ENCODE results near the gene MED26.
"Not testable (repeated sequence)": the region's sequence is repeated elsewhere in the genome, so short reads cannot be mapped to it uniquely, and the experiment has no call there.

Gene MED26

GRCh38 chr19:16562608-16563025 lies 65.4 kb downstream of the MED26 start:
- no peak for DNase-seq (ENCODE audit: extremely low read depth, low read depth)
- no peak for TF ChIP-seq CTCF (IDR thresholded peaks at IDR 0.05; ENCODE audit: low read depth, low read length, missing control alignments)
- H3K4me3 ChIP-seq (replicated peaks; ENCODE audit: low read depth, low read length): no peak overlapping the region

- no peak for TF ChIP-seq CTCF (IDR thresholded peaks at IDR 0.05; ENCODE audit: low read depth, low read length, missing control alignments)
Observed at GRCh38 chr19:16561382-16561781, 66.6 kb downstream of the MED26 start.

GRCh38 chr19:16559780-16560276 lies 68.2 kb downstream of the MED26 start:
- no peak for DNase-seq (ENCODE audit: extremely low read depth, low read depth)
- H3K4me3 ChIP-seq (replicated peaks; ENCODE audit: low read depth, low read length): no peak overlapping the region
- no peak for TF ChIP-seq CTCF (IDR thresholded peaks at IDR 0.05; ENCODE audit: low read depth, low read length, missing control alignments)

More at GRCh38 chr19:16561382-16561781, 66.6 kb downstream of the MED26 start:
- no peak for DNase-seq (ENCODE audit: extremely low read depth, low read depth)
- H3K4me3 ChIP-seq (replicated peaks; ENCODE audit: low read depth, low read length): no peak overlapping the region

- TF ChIP-seq CTCF (IDR thresholded peaks at IDR 0.05; ENCODE audit: low read depth, low read length, missing control alignments): no peak
- DNase-seq (ENCODE audit: extremely low read depth, low read depth): no peak
- H3K4me3 ChIP-seq (replicated peaks; ENCODE audit: low read depth, low read length): no peak overlapping the region
Observed at GRCh38 chr19:16554776-16555175, 73.2 kb downstream of the MED26 start.

- H3K4me3 ChIP-seq (replicated peaks; ENCODE audit: low read depth, low read length): not testable (repeated sequence)
Observed at GRCh38 chr19:16551902-16552301, 76.1 kb downstream of the MED26 start.

GRCh38 chr19:16548956-16549355 lies 79.0 kb downstream of the MED26 start:
- no peak for TF ChIP-seq CTCF (IDR thresholded peaks at IDR 0.05; ENCODE audit: low read depth, low read length, missing control alignments)
- DNase-seq (ENCODE audit: extremely low read depth, low read depth): no peak
- no peak overlapping the region for H3K4me3 ChIP-seq (replicated peaks; ENCODE audit: low read depth, low read length)

More at GRCh38 chr19:16551902-16552301, 76.1 kb downstream of the MED26 start:
- DNase-seq (ENCODE audit: extremely low read depth, low read depth): not testable (repeated sequence)

GRCh38 chr19:16544473-16545231 lies 83.4 kb downstream of the MED26 start:
- no peak for TF ChIP-seq CTCF (IDR thresholded peaks at IDR 0.05; ENCODE audit: low read depth, low read length, missing control alignments)
- no peak for DNase-seq (ENCODE audit: extremely low read depth, low read depth)
- H3K4me3 ChIP-seq (replicated peaks; ENCODE audit: low read depth, low read length): no peak overlapping the region

GRCh38 chr19:16543734-16544133 lies 84.3 kb downstream of the MED26 start:
- H3K4me3 ChIP-seq (replicated peaks; ENCODE audit: low read depth, low read length): peak overlapping the region; percentile 99
- DNase-seq (ENCODE audit: extremely low read depth, low read depth): not testable (repeated sequence)

All from HFF-Myc (cell line).